Stomach (tissue), 9 donors: Measurements from ENCODE around the gene SLC2A10. TPM values are rescaled to one million over a fixed set of nuclear protein-coding genes. Genes with fewer than 3 reads are reported as not detected.

Source experiments
- DNase-seq, 2 donors: peaks; one replicate each; pipeline versions ENCODE4 v3.0.0 to v3.0.0-alpha.2; 2013 to 2019
- H3K27ac ChIP-seq, 5 donors: fragments of 200-600 bp in 4 of 5; sonication (generic) in 4 of 5; one replicate each; pipeline ENCODE4 v1.5.1; 2013 to 2019; ENCODE audit warnings: mild to moderate bottlenecking in 1 of 5, moderate library complexity in 1 of 5
- H3K27me3 ChIP-seq, 3 donors: fragments of 200-600 bp; sonication (generic); one replicate each; pipeline ENCODE4 v1.5.1; 2017 to 2019; ENCODE audit warnings: mixed run types in 1 of 3
- H3K36me3 ChIP-seq, 4 donors: fragments of 200-600 bp; sonication (generic); 1 replicate in 3 of 4; 2 replicates in 1 of 4; pipeline ENCODE4 v1.5.1; 2016 to 2019
- H3K4me1 ChIP-seq, 4 donors: fragments of 200-600 bp; sonication (generic); one replicate each; pipeline ENCODE4 v1.5.1; 2016 to 2019
- H3K4me3 ChIP-seq, 4 donors: fragments of 200-600 bp; sonication (generic) in 3 of 4; one replicate each; pipeline ENCODE4 v1.5.1; 2016 to 2019; ENCODE audit warnings: mild to moderate bottlenecking in 1 of 4
- H3K9me3 ChIP-seq, 4 donors: fragments of 200-600 bp; sonication (generic); one replicate each; pipeline ENCODE4 v1.5.1; 2016 to 2019
- EP300 ChIP-seq: sonication (generic); formaldehyde crosslinking; IDR thresholded peaks from one replicate; pipeline ENCODE4 v1.6.1; 2017; ENCODE audit warnings: antibody characterized with exemption
- POLR2A ChIP-seq, 4 donors: fragments of 450-650 bp; IDR thresholded peaks; one replicate each; pipeline ENCODE4 v1.6.1; 2016; ENCODE audit warnings: antibody characterized with exemption in 4 of 4, control low read depth in 2 of 4, mild to moderate bottlenecking in 1 of 4, moderate library complexity in 1 of 4
- POLR2AphosphoS5 ChIP-seq, 3 donors: sonication (generic); formaldehyde crosslinking; IDR thresholded peaks; one replicate each; pipeline ENCODE4 v1.6.1; 2016; ENCODE audit warnings: antibody characterized with exemption in 3 of 3
- WGBS, 5 donors: extraction: QIAGEN DNeasy Blood & Tissue Kit in 3 of 5; methylation state at CpG; one replicate each; pipeline versions ENCODE4 v1.1.5 to v1.1.7; 2013 to 2018; 5-methylcytosine and 5-hydroxymethylcytosine counted together
- intact Hi-C: fragments of 100-400 bp; cut with DNase I; formaldehyde crosslinking; loops from one replicate; pipeline ENCODE4 v1.15.1; 2023; ENCODE audit warnings: low total_unique reads
- polyA plus RNA-seq, 3 donors: library from polyadenylated mRNA; stranded (reverse); fragments of 200-250 nt; gene quantifications; one replicate each; pipeline ENCODE4 v1.2.3, GENCODE V29; 2013
- total RNA-seq, 5 donors: library from RNA; depleted of rRNA; stranded (reverse); fragments of >200 nt; gene quantifications; one replicate each; pipeline versions ENCODE4 v1.1.0 to v1.2.3, GENCODE V29; 2014 to 2016
- TF ChIP-seq, protein P1 (sequence below), 7 experiments: fragments of 450-650 bp in 4 of 7; fragments of 200-600 bp in 3 of 7; sonication (generic) in 3 of 7; IDR thresholded peaks; one replicate each; pipeline ENCODE4 v1.5.1; 2016 to 2019; ENCODE audit warnings: antibody characterized with exemption in 7 of 7, control low read depth in 2 of 7, mild to moderate bottlenecking in 1 of 7
- donor health status: healthy with polysubstance abuse.
- donor health status: Bipolar disorder and iron deficiency.
- donor health status: healthy.

The SLC2A10 gene
- total and polyA plus RNA-seq, 8 donors, result 8.5 to 66.1 (median 21.2) TPM

GRCh38 chr20:46758929-46759669 is 49.6 kb downstream of the SLC2A10 start:
- H3K36me3 ChIP-seq, result no peaks in the 10 kb centered on the region
- H3K4me1 ChIP-seq, result peaks cover 0 to 6% (median 2%) of the 10 kb centered on the region in 4 donors
- H3K27me3 ChIP-seq, result peaks cover 0 to 18% (median 0%) of the 10 kb centered on the region in 3 donors
- no peak for DNase-seq
- no peak for TF ChIP-seq POLR2A (IDR thresholded peaks at IDR 0.05)
- no peak for TF ChIP-seq POLR2AphosphoS5 (IDR thresholded peaks at IDR 0.05)
- TF ChIP-seq, protein P1, sequence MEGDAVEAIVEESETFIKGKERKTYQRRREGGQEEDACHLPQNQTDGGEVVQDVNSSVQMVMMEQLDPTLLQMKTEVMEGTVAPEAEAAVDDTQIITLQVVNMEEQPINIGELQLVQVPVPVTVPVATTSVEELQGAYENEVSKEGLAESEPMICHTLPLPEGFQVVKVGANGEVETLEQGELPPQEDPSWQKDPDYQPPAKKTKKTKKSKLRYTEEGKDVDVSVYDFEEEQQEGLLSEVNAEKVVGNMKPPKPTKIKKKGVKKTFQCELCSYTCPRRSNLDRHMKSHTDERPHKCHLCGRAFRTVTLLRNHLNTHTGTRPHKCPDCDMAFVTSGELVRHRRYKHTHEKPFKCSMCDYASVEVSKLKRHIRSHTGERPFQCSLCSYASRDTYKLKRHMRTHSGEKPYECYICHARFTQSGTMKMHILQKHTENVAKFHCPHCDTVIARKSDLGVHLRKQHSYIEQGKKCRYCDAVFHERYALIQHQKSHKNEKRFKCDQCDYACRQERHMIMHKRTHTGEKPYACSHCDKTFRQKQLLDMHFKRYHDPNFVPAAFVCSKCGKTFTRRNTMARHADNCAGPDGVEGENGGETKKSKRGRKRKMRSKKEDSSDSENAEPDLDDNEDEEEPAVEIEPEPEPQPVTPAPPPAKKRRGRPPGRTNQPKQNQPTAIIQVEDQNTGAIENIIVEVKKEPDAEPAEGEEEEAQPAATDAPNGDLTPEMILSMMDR (IDR thresholded peaks at IDR 0.05), result no peak
- no peak overlapping the region for H3K27ac ChIP-seq
- intact Hi-C loops, result no loop called here
- no peak overlapping the region for H3K4me3 ChIP-seq
- 80 to 88% (median 86%) methylated on average over 5 to 6 of the region's 6 CpGs for WGBS, 5 donors
- H3K9me3 ChIP-seq, result no peaks in the 10 kb centered on the region

- TF ChIP-seq EP300 (no peak), POLR2AphosphoS5 (IDR thresholded peaks at IDR 0.05) (no peak), POLR2A (IDR thresholded peaks at IDR 0.05) (no peak)
- TF ChIP-seq, protein P1 (IDR thresholded peaks at IDR 0.05), result no peak
- no peaks in the 10 kb centered on the region for H3K9me3 ChIP-seq
- DNase-seq, result no peak
- H3K4me1 ChIP-seq, result peaks cover 0 to 6% (median 2%) of the 10 kb centered on the region in 4 donors
- no peaks in the 10 kb centered on the region for H3K36me3 ChIP-seq
- no peak overlapping the region for H3K4me3 ChIP-seq
- H3K27ac ChIP-seq, result no peak overlapping the region
- intact Hi-C loops, result no loop called here
- peaks cover 0 to 25% (median 0%) of the 10 kb centered on the region in 3 donors for H3K27me3 ChIP-seq
- 83 to 93% (median 88%) methylated on average over 3 to 9 of the region's 9 CpGs for WGBS, 5 donors
These were observed 52.1 kb downstream of the SLC2A10 start for GRCh38 chr20:46761566-46761965.

DNA sequence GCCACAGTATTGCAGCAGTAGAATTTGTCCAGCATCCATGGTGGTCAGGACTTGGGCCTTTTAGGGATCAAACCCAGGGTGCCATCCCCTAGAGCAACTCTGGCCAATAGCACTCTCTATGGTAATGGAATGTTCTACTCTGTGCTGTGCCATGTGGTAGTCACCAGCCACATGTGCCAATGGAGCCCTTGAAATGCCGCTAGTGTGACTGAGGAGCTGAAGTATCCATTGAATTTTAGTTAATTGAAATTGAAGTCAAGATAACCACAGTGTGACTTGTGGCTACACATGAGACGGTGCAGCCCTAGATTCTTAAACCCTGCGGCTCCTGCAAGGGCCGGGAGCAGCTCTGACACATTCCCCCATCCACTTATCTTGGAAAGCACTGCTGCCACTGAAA is 54.6 kb downstream of the SLC2A10 start:
- TF ChIP-seq POLR2A (IDR thresholded peaks at IDR 0.05), result no peak
- TF ChIP-seq POLR2AphosphoS5 (IDR thresholded peaks at IDR 0.05), result no peak
- TF ChIP-seq, protein P1 (IDR thresholded peaks at IDR 0.05), result no peak
- TF ChIP-seq EP300, result no peak
- Histone ChIP-seq H3K27ac (no peak overlapping the region), H3K36me3 (no peaks in the 10 kb centered on the region), H3K4me1 (no peaks in the 10 kb centered on the region), H3K4me3 (no peak overlapping the region), H3K9me3 (no peaks in the 10 kb centered on the region), H3K27me3 (peaks cover 0 to 32% (median 0%) of the 10 kb centered on the region in 3 donors)
- intact Hi-C loops, result no loop called here
- DNase-seq, result no peak
- 92 to 100% (median 93%) methylated on average over 1 to 4 of the region's 4 CpGs for WGBS, 5 donors

DNA sequence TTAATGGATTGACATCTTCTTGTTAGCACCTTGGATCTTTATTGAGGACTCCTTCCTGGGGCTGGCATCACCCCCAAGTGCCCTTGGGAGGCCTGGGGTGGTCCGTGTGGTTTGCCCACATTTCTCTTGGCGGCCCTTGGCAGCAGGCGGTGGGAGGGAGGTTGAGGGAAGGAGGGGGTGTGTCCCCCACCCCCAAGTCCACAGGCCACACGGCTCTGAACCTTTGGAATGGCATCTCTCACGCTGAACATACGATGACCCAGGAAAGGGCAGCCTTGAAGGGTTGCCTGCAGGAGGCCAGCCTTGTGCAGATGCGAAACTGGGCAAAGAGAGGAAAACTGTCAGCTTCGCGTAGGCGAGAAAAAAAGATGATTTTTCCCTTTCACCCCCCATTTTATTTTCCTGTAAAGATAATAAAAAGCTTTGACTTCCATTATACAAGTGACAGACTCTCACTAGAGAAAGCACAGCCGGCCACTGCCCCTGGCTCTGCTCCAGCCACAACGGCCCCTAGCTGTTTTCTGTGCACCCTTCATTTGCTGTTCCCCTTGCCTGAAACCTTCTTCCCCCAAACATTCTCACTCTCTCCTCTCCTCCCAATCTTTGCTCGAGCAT is 56.2 kb downstream of the SLC2A10 start:
- Histone ChIP-seq H3K4me3 (no peak overlapping the region), H3K9me3 (no peaks in the 10 kb centered on the region), H3K27ac (no peak overlapping the region), H3K36me3 (no peaks in the 10 kb centered on the region), H3K4me1 (no peaks in the 10 kb centered on the region), H3K27me3 (peaks cover 0 to 31% (median 0%) of the 10 kb centered on the region in 3 donors)
- WGBS, 5 donors, result 49 to 69% (median 68%) methylated on average over 13 of the region's 13 CpGs
- DNase-seq, result no peak
- intact Hi-C loops, result no loop called here
- TF ChIP-seq, protein P1 (IDR thresholded peaks at IDR 0.05), result no peak
- no peak for TF ChIP-seq POLR2AphosphoS5 (IDR thresholded peaks at IDR 0.05)
